ENCODE results near the gene HGFAC.

- TF ChIP-seq CTCF (IDR thresholded peaks at IDR 0.05; ENCODE audit: insufficient read depth, low read length) = no peak
- TF ChIP-seq GABPA (IDR thresholded peaks at IDR 0.05; ENCODE audit: low read depth) = no peak
- no peak for TF ChIP-seq REST (IDR thresholded peaks at IDR 0.05; ENCODE audit: insufficient replicate concordance, low read depth)
- no peak for TF ChIP-seq POLR2AphosphoS5 (IDR thresholded peaks at IDR 0.05; ENCODE audit: low read depth)
- TF ChIP-seq SPI1 (IDR thresholded peaks at IDR 0.05; ENCODE audit: borderline replicate concordance, low read depth) = no peak
Measured at GRCh38 chr4:3407930-3408792, 33.6 kb upstream of the HGFAC start.
